SK-N-SH treated with all-trans-retinoic acid at 6 μM for 48 hours (cell line): ENCODE data around the gene LRRK1.

Experiments
- ATAC-seq: fragments of 200-7000 bp; cut with Tn5 transposase; 3 replicates; pipeline ENCODE4 v1.9.1; 2020; ENCODE audit warnings: mild to moderate bottlenecking, moderate library complexity
- ARNTL ChIP-seq: fragments of 450-650 bp; formaldehyde crosslinking; IDR thresholded peaks from 2 replicates; pipeline ENCODE4 v1.5.0; 2020; ENCODE audit warnings: low read depth, mild to moderate bottlenecking, moderate library complexity, borderline replicate concordance
- BACH2 ChIP-seq: fragments of 250-450 bp; sonication (Bioruptor Pico); IDR thresholded peaks from 2 replicates; pipeline ENCODE4 v1.9.0; 2021; ENCODE audit warnings: mild to moderate bottlenecking, borderline replicate concordance
- CSDC2 ChIP-seq: fragments of 250-450 bp; sonication (Bioruptor Pico); IDR thresholded peaks from 2 replicates; pipeline ENCODE4 v1.5.0; 2020; ENCODE audit warnings: mild to moderate bottlenecking, moderate library complexity
- CSRNP3 ChIP-seq: fragments of 250-450 bp; sonication (Bioruptor Pico); IDR thresholded peaks from 2 replicates; pipeline ENCODE4 v1.5.1; 2021; ENCODE audit warnings: mild to moderate bottlenecking, moderate library complexity
- ESRRG ChIP-seq: fragments of 250-450 bp; sonication (Bioruptor Pico); IDR thresholded peaks from 2 replicates; pipeline ENCODE4 v1.6.1; 2021; ENCODE audit warnings: mild to moderate bottlenecking
- ISL1 ChIP-seq: fragments of 250-450 bp; sonication (Bioruptor Pico); IDR thresholded peaks from 2 replicates; pipeline ENCODE4 v2.1.2; 2022; ENCODE audit warnings: mild to moderate bottlenecking, moderate library complexity
- PATZ1 ChIP-seq: fragments of 250-450 bp; sonication (Bioruptor Pico); IDR thresholded peaks from 2 replicates; pipeline ENCODE4 v1.8.0; 2020; ENCODE audit warnings: mild to moderate bottlenecking, moderate library complexity, borderline replicate concordance
- POU6F1 ChIP-seq: fragments of 250-450 bp; sonication (Bioruptor Pico); IDR thresholded peaks from 2 replicates; pipeline ENCODE4 v1.8.0; 2021; ENCODE audit warnings: low read depth, mild to moderate bottlenecking, moderate library complexity, borderline replicate concordance
- RARB ChIP-seq: fragments of 250-450 bp; sonication (Bioruptor Pico); IDR thresholded peaks from 2 replicates; pipeline ENCODE4 v1.8.0; 2021; ENCODE audit warnings: mild to moderate bottlenecking, moderate library complexity
- SNAI2 ChIP-seq: fragments of 250-450 bp; sonication (Bioruptor Pico); IDR thresholded peaks from 2 replicates; pipeline ENCODE4 v1.5.0; 2020; ENCODE audit warnings: mild to moderate bottlenecking, moderate library complexity
- TCF4 ChIP-seq: fragments of 250-450 bp; sonication (Bioruptor Pico); IDR thresholded peaks from 2 replicates; pipeline ENCODE4 v1.8.0; 2021; ENCODE audit warnings: mild to moderate bottlenecking, moderate library complexity, borderline replicate concordance
- TSHZ2 ChIP-seq: fragments of 250-450 bp; sonication (Bioruptor Pico); IDR thresholded peaks from 2 replicates; pipeline ENCODE4 v1.5.0; 2020; ENCODE audit warnings: mild to moderate bottlenecking, moderate library complexity
- ZFP3 ChIP-seq: fragments of 250-450 bp; sonication (Bioruptor Pico); IDR thresholded peaks from 2 replicates; pipeline ENCODE4 v1.5.0; 2020; ENCODE audit warnings: mild to moderate bottlenecking, moderate library complexity
- ZNF70 ChIP-seq: fragments of 450-650 bp; formaldehyde crosslinking; IDR thresholded peaks from 2 replicates; pipeline ENCODE4 v1.5.0; 2020; ENCODE audit warnings: mild to moderate bottlenecking, moderate library complexity
- TF ChIP-seq, protein P1 (sequence below): fragments of 250-450 bp; sonication (Bioruptor Pico); IDR thresholded peaks from 2 replicates; pipeline ENCODE4 v1.5.1; 2020; ENCODE audit warnings: low read depth, mild to moderate bottlenecking, moderate library complexity

Gene LRRK1

DNA sequence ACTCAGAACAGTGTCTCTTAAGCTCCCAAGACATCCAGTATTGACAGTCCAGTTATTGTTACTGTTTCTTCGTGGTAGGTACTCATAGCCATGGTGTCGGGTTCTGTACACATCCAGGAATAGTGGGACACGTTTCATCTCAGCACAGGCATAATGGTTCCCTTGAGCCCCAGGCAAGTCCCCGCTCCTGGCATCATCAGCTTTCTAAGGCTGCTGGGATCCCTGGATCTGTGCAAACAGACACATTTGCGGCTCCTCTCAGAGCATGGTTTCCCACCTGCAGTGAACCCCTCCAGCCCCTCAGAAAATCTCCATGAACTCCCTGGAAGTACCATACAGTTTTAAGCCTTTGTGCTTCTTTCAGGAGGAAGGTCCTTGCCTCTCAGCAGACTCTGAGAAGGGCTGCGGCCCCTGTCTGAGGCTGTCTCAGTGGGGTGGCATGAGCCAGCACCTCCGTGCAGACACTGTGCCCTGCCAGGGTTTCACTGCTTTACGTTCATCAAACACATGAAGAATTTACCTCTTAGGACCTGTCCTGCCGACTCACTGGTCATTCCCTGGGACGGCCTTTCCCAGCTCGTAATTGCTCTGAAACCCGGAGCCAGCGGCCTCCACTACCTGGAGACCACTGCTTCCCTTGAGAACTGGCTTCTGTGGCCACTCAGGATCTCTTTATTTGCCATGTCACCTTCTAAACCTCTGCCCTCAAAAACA lies 124.9 kb downstream of the LRRK1 start:
- no peak for TF ChIP-seq PATZ1 (CRISPR knock-in tag)
- TF ChIP-seq POU6F1 (CRISPR knock-in tag), result no peak
- no peak for TF ChIP-seq CSDC2 (CRISPR knock-in tag)
- TF ChIP-seq TSHZ2, result no peak
- no peak for TF ChIP-seq ZNF70
- TF ChIP-seq ARNTL (CRISPR knock-in tag), result no peak
- TF ChIP-seq, protein P1, sequence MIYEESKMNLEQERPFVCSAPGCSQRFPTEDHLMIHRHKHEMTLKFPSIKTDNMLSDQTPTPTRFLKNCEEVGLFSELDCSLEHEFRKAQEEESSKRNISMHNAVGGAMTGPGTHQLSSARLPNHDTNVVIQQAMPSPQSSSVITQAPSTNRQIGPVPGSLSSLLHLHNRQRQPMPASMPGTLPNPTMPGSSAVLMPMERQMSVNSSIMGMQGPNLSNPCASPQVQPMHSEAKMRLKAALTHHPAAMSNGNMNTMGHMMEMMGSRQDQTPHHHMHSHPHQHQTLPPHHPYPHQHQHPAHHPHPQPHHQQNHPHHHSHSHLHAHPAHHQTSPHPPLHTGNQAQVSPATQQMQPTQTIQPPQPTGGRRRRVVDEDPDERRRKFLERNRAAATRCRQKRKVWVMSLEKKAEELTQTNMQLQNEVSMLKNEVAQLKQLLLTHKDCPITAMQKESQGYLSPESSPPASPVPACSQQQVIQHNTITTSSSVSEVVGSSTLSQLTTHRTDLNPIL (CRISPR knock-in tag), result no peak
- TF ChIP-seq SNAI2, result no peak
- no peak for TF ChIP-seq RARB (CRISPR knock-in tag)
- no peak for TF ChIP-seq BACH2 (CRISPR knock-in tag)
- TF ChIP-seq ISL1 (CRISPR knock-in tag), result no peak
- TF ChIP-seq, all 23 proteins: peak for 0
- ATAC-seq, result no peak

DNA sequence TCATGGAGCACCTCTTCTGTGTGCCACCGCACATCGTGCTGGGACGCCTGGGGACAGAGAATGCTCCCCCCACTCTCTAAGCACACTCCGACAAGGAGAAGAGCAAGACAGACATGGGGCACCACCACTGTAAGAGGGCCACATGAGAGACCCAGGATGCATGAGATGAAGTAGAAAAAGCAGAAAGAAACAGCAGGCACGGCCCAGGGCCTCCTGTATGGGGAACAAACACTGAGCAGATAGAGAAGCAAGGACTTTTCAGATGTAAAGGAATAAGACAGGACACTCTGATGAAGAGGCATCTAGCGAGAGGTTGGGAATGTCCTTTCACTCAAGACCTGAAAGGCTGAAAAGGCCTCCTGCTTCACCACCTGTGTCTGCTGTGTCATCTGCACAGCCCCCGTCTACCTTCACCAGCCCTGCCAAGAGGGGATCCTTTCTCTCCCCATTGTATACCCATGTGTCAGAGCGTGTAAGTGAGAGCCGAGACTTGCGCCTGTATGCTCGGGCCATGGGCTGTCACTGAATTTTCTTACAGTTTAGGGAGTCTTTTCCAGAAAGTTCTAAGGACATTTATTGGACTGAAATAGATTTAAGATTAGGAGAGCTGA lies 125.6 kb downstream of the LRRK1 start:
- TF ChIP-seq CSRNP3 (CRISPR knock-in tag) (no peak), ARNTL (CRISPR knock-in tag) (no peak), TCF4 (no peak)
- ATAC-seq, result no peak

GRCh38 chr15:101045236-101045646 lies 126.1 kb downstream of the LRRK1 start:
- TF ChIP-seq CSDC2 (CRISPR knock-in tag) (no peak), POU6F1 (CRISPR knock-in tag) (no peak), BACH2 (CRISPR knock-in tag) (no peak), ESRRG (no peak), RARB (CRISPR knock-in tag) (no peak), ARNTL (CRISPR knock-in tag) (no peak), TSHZ2 (no peak), TCF4 (no peak), ZFP3 (no peak), PATZ1 (CRISPR knock-in tag) (no peak), ISL1 (CRISPR knock-in tag) (no peak)
- no peak for ATAC-seq
